Measurements from ENCODE around the gene AHI1.
A peak's percentile ranks its signal among the peaks of the same experiment; 100 is the strongest.

The AHI1 gene

GRCh38 chr6:135497412-135498184 is at the start of gene AHI1:
TSS of gene AHI1 (minus strand) at chr6:135497740. CDS start at chr6:135492237, 5,503 bp downstream.
- peak; percentile 59 to 96 (median 91) for DNase-seq

GRCh38 chr6:135546680-135547418 is 49.3 kb upstream of the AHI1 start:
- DNase-seq: peak in 15 of 58 donors; percentile 0 to 34 (median 9)

GRCh38 chr6:135546206-135546605 is 48.7 kb upstream of the AHI1 start:
- DNase-seq: no peak

DNA sequence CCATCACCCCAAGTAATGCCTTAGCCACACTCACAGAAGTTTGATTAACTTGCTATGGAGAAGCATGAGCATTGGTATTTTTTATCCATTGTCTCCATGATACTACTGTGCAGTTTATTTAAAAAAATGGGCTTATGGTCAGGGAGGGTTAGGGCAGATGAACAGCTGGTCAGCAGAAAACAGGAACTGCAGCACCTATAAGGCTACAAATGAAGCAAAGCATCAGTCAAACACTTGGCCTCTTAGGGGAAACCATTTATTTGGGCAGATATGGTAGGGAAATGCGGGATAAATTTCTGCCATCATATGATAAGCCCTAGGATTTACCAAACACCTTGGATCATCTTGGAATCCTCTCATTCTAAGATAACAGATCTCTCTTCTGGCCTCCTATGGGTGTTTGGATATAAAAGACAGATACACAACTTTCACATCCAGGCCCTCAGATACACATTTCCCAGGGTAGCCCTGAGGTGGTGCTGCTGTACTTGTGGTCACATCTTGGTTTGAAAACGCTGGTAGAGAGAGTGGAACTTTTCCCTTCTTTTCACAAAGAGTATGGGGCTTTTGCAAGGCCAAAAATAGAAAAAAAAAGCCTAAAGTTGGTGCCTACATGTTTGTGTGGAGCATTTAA is 42.8 kb upstream of the AHI1 start:
- peak in 7 of 58 donors; percentile 3 to 21 (median 6) for DNase-seq

GRCh38 chr6:135537741-135538301 is 40.3 kb upstream of the AHI1 start:
- DNase-seq: no peak

DNA sequence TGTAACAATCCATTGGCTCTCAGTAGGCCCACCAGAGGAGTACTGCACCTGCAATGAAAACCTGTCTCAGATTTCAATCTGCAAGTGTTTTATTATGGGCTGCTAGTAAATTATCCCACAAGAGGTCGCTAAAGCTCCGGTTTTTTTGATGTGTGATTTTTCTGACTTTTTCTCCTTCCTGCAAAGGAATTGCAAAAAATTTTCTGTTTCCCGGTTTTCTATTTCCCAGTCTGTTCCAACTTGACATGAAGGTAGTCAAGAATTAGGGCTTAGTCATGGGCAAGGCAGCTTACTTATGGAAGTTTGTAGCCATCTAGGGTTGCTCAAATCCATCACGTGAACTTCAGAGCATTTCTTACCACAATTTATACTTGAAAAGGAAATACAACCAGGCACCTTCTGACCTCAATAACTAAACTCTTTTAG is 38.5 kb upstream of the AHI1 start:
- DNase-seq: peak in 6 of 58 donors; percentile 1 to 59 (median 2)

DNA sequence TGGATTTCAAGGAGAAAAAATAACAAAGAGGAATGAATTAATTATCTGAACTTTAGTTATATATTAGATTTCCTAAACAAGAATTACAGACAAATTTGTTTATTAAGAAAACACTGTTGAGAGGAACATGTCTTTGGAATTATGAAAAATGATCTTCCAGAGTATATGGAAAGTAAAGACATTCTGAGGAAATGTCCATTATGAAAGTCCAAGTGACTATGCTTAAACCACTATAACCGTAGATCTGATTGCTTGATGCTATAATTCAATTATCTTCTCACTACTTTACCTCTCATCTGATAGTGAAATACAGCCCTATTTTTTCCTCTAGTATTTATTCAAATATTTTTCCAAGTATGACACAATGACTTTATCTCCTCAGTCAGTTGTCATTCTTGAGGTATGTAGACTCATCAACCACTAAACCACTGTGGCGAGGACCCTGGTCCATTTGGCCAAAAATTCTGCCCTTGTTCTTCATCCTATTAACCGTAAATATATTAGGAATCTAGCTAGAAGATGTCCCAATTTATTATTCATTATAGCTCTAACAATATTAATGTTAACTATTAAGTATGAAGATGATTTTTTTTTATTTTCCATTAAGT is 37.3 kb upstream of the AHI1 start:
- no peak for DNase-seq

GRCh38 chr6:135532559-135532958 is 35.0 kb upstream of the AHI1 start:
- no peak for DNase-seq

- no peak for DNase-seq
These were observed 34.5 kb upstream of the AHI1 start for GRCh38 chr6:135531954-135532490.

DNA sequence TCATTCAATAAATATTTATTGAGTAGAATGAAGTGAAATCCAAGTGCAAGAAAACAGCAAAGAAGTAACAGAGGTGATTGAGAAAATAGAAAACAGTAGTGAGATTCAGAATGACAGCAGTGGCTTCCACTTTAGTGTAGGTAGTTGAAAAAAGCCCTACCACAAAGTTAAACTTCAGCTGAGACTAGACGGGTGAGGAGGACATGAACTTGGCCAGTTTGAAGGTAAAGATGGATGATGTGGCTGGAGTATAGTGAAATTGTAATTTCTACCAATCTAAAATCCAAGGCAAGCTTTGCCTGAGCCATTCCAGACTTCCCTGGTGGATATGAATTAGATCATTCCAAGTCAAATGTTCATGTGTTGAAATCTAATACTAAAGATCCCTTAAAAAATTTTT is 32.6 kb upstream of the AHI1 start:
- no peak for DNase-seq

DNA sequence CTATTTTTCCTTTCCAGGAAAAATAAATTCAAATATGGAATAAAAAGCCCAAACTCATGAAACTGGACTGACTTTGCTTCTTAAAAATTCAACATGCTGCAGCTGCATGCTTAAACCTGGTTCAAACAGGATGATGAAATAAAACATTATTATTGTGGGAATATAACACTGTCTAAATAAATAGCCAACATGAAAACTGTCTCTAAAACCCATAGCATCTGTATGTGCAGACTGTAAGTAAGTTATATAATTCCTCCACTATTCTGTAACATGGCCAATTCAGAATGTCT is 30.4 kb upstream of the AHI1 start:
- no peak for DNase-seq

- no peak for DNase-seq
These were observed 29.8 kb upstream of the AHI1 start for GRCh38 chr6:135527116-135527959.

GRCh38 chr6:135525594-135525993 is 28.1 kb upstream of the AHI1 start:
- no peak for DNase-seq

- DNase-seq: no peak
These were observed 25.6 kb upstream of the AHI1 start for GRCh38 chr6:135522965-135523692.

DNA sequence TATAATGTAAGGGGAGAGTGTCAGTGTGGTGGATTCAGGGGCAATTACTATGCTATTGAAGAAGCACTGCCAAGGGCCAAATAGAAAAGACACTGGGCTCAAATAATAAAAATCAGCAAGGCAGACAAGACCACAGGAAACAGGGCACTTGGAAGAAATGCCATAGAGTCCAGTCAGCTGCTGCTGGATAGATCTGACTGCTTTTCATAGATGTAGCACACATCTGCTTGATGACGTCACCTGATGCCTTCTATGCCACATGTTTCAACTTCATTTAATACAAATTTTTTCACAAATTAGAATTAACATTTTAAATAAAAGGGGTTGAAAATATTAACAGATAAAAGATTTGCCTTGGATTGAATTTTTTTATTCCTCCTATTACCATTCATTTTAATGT is 23.9 kb upstream of the AHI1 start:
- DNase-seq: no peak

DNA sequence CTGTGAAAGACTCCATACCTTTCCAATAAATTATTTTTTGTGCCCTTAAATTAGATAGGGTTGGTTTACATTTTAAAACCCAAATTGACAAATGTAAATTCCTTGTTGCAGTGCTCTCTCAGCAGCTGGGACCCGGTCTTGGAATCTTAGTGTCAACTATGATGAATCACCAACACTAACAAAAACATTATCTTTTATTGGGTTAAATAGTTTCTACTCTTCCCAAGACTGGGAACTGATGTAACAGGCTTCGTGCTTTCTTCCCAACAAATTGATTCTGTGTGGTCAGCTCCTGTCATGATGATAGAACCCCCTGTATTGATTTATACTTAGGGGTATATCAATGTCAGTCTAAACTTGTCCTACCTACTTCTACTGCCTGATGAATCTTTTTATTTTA is 23.2 kb upstream of the AHI1 start:
- DNase-seq: no peak

DNA sequence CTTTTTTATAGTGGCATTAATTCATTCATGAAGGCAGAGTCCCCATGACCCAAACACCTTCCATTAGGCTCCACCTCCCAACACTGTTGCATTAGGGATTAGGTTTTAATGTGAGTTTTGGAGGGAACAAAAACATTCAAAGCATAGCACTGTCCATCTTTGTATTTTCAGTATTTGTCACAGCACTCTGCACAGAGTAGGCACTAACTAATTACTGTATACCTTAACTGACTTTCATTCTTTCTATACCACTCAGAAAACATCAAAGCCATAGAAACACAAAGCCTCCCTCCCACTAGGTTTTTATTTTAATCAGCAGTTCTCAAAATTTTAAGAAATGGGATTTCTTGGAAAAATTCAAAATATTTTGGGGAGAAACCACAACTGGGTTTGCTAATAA is 21.8 kb upstream of the AHI1 start:
- no peak for DNase-seq

- no peak for DNase-seq
These were observed 20.0 kb upstream of the AHI1 start for GRCh38 chr6:135517527-135517926.

GRCh38 chr6:135514706-135515105 is 17.2 kb upstream of the AHI1 start:
- no peak for DNase-seq
